H1 (cell line): ENCODE results near the gene NRSN2. TPM values are rescaled to one million over a fixed set of nuclear protein-coding genes. Genes with fewer than 3 reads are reported as not detected.

Experiments
- BACH1 ChIP-seq: IDR thresholded peaks from 2 replicates; pipeline ENCODE4 v1.6.1; 2012; ENCODE audit warnings: low read length, improper control_type of control experiment
- CHD1 ChIP-seq: IDR thresholded peaks from 2 replicates; pipeline ENCODE4 v1.6.1; 2012; ENCODE audit warnings: low read depth, low read length, improper control_type of control experiment
- CTBP2 ChIP-seq: IDR thresholded peaks from 2 replicates; pipeline ENCODE4 v1.7.0; 2011; ENCODE audit warnings: borderline replicate concordance, mild to moderate bottlenecking, moderate library complexity, mixed read lengths, low read length; ENCODE audit not compliant: insufficient read depth, insufficient read length
- HDAC6 ChIP-seq: IDR thresholded peaks from one replicate; pipeline ENCODE4 v1.7.1; 2012; ENCODE audit warnings: low read depth, mild to moderate bottlenecking, inconsistent platforms, low read length, moderate library complexity
- JUND ChIP-seq: IDR thresholded peaks from 2 replicates; pipeline ENCODE4 v1.6.1; 2011; ENCODE audit warnings: mild to moderate bottlenecking, improper control_type of control experiment, low read length
- PHF8 ChIP-seq: fragments of 200-600 bp; sonication (generic); conservative IDR thresholded peaks from 2 replicates; pipeline ENCODE4 v1.7.1; 2012; ENCODE audit warnings: low read depth, mild to moderate bottlenecking, inconsistent platforms, low read length, moderate library complexity
- RNF2 ChIP-seq: fragments of 200-900, 300-1000 bp; sonication (generic); IDR thresholded peaks from 2 replicates; pipeline ENCODE4 v1.7.1; 2016; ENCODE audit warnings: borderline replicate concordance, low read depth, mild to moderate bottlenecking, antibody characterized with exemption, low read length; ENCODE audit not compliant: poor library complexity, severe bottlenecking; ENCODE audit errors: missing control alignments
- SIRT6 ChIP-seq: IDR thresholded peaks from one replicate; pipeline ENCODE4 v1.7.1; 2012; ENCODE audit warnings: low read length, inconsistent platforms
- SP2 ChIP-seq: IDR thresholded peaks from 2 replicates; pipeline ENCODE4 v1.6.1; 2012; ENCODE audit warnings: mild to moderate bottlenecking, low read length, inconsistent platforms
- SP4 ChIP-seq: IDR thresholded peaks from 2 replicates; pipeline ENCODE4 v1.6.1; 2012; ENCODE audit warnings: low read length, inconsistent platforms
- SRF ChIP-seq: IDR thresholded peaks from 2 replicates; pipeline ENCODE4 v1.6.1; 2011; ENCODE audit warnings: mild to moderate bottlenecking, low read depth, low read length, moderate library complexity
- TBP ChIP-seq: IDR thresholded peaks from 2 replicates; pipeline ENCODE4 v1.6.1; 2011; ENCODE audit warnings: low read depth, low read length, improper control_type of control experiment
- polyA plus RNA-seq, 7 experiments: library from polyadenylated mRNA; depleted of rRNA in 3 of 7; stranded (reverse) in 5 of 7; unstranded in 2 of 7; fragments of >200 nt in 5 of 7; fragments of 200-250 nt in 2 of 7; gene quantifications; 1 replicate in 5 of 7; 2 replicates in 1 of 7; 4 replicates in 1 of 7; pipeline versions ENCODE4 v1.2.1 to v1.2.3, GENCODE V29; 2011 to 2013; ENCODE audit warnings: missing spikeins in 2 of 7, mixed read lengths in 2 of 7
- total RNA-seq: library from RNA; stranded (reverse); fragmentation: NEBNext Ultra II Directional; extraction: Animal tissue kit (Norgen Biotek cat#: 25700); gene quantifications from 2 replicates; pipeline ENCODE4 v1.2.1, GENCODE V29; 2021
- TF ChIP-seq, protein P1 (sequence below): fragments of 300-600 bp; sonication (generic); IDR thresholded peaks from 2 replicates; pipeline ENCODE4 v1.7.1; 2012; ENCODE audit warnings: low read length, moderate library complexity, mild to moderate bottlenecking, inconsistent platforms; ENCODE audit not compliant: insufficient replicate concordance

The NRSN2 gene
- total and polyA plus RNA-seq, 2 of the 8 experiments (the other 6 are each of a cell fraction or from before 2014, with no cell fraction given) = 19.4 to 33.3 TPM

- TF ChIP-seq, protein P1, sequence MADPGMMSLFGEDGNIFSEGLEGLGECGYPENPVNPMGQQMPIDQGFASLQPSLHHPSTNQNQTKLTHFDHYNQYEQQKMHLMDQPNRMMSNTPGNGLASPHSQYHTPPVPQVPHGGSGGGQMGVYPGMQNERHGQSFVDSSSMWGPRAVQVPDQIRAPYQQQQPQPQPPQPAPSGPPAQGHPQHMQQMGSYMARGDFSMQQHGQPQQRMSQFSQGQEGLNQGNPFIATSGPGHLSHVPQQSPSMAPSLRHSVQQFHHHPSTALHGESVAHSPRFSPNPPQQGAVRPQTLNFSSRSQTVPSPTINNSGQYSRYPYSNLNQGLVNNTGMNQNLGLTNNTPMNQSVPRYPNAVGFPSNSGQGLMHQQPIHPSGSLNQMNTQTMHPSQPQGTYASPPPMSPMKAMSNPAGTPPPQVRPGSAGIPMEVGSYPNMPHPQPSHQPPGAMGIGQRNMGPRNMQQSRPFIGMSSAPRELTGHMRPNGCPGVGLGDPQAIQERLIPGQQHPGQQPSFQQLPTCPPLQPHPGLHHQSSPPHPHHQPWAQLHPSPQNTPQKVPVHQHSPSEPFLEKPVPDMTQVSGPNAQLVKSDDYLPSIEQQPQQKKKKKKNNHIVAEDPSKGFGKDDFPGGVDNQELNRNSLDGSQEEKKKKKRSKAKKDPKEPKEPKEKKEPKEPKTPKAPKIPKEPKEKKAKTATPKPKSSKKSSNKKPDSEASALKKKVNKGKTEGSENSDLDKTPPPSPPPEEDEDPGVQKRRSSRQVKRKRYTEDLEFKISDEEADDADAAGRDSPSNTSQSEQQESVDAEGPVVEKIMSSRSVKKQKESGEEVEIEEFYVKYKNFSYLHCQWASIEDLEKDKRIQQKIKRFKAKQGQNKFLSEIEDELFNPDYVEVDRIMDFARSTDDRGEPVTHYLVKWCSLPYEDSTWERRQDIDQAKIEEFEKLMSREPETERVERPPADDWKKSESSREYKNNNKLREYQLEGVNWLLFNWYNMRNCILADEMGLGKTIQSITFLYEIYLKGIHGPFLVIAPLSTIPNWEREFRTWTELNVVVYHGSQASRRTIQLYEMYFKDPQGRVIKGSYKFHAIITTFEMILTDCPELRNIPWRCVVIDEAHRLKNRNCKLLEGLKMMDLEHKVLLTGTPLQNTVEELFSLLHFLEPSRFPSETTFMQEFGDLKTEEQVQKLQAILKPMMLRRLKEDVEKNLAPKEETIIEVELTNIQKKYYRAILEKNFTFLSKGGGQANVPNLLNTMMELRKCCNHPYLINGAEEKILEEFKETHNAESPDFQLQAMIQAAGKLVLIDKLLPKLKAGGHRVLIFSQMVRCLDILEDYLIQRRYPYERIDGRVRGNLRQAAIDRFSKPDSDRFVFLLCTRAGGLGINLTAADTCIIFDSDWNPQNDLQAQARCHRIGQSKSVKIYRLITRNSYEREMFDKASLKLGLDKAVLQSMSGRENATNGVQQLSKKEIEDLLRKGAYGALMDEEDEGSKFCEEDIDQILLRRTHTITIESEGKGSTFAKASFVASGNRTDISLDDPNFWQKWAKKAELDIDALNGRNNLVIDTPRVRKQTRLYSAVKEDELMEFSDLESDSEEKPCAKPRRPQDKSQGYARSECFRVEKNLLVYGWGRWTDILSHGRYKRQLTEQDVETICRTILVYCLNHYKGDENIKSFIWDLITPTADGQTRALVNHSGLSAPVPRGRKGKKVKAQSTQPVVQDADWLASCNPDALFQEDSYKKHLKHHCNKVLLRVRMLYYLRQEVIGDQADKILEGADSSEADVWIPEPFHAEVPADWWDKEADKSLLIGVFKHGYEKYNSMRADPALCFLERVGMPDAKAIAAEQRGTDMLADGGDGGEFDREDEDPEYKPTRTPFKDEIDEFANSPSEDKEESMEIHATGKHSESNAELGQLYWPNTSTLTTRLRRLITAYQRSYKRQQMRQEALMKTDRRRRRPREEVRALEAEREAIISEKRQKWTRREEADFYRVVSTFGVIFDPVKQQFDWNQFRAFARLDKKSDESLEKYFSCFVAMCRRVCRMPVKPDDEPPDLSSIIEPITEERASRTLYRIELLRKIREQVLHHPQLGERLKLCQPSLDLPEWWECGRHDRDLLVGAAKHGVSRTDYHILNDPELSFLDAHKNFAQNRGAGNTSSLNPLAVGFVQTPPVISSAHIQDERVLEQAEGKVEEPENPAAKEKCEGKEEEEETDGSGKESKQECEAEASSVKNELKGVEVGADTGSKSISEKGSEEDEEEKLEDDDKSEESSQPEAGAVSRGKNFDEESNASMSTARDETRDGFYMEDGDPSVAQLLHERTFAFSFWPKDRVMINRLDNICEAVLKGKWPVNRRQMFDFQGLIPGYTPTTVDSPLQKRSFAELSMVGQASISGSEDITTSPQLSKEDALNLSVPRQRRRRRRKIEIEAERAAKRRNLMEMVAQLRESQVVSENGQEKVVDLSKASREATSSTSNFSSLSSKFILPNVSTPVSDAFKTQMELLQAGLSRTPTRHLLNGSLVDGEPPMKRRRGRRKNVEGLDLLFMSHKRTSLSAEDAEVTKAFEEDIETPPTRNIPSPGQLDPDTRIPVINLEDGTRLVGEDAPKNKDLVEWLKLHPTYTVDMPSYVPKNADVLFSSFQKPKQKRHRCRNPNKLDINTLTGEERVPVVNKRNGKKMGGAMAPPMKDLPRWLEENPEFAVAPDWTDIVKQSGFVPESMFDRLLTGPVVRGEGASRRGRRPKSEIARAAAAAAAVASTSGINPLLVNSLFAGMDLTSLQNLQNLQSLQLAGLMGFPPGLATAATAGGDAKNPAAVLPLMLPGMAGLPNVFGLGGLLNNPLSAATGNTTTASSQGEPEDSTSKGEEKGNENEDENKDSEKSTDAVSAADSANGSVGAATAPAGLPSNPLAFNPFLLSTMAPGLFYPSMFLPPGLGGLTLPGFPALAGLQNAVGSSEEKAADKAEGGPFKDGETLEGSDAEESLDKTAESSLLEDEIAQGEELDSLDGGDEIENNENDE = no peak
- TF ChIP-seq SP4 = no peak
- TF ChIP-seq PHF8 = no peak
- no peak for TF ChIP-seq CTBP2
- TF ChIP-seq JUND = no peak
- no peak for TF ChIP-seq SIRT6
- no peak for TF ChIP-seq SRF
- TF ChIP-seq HDAC6 = no peak
- TF ChIP-seq BACH1 = no peak
- no peak for TF ChIP-seq SP2
- TF ChIP-seq RNF2 = no peak
- no peak for TF ChIP-seq TBP
- TF ChIP-seq CHD1 = no peak
Measured at GRCh38 chr20:368915-369314, 22.0 kb downstream of the NRSN2 start (continued).
